Measurements from ENCODE around the gene CIART.
"Not testable (repeated sequence)": the region's sequence is repeated elsewhere in the genome, so short reads cannot be mapped to it uniquely, and the experiment has no call there.

The CIART gene

GRCh38 chr1:150281758-150282557, at the start of gene CIART:
Gene CIART (plus strand): TSS chr1:150282554. CDS start chr1:150283268, 714 bp downstream.
- DNase-seq: peak; percentile 86

GRCh38 chr1:150232921-150233320, 49.4 kb upstream of the CIART start:
- DNase-seq: not testable (repeated sequence)

GRCh38 chr1:150233359-150234308, 48.7 kb upstream of the CIART start:
- peak; percentile 27 for DNase-seq

- DNase-seq: no peak
Measured at GRCh38 chr1:150234309-150234565, 48.1 kb upstream of the CIART start.

GRCh38 chr1:150234566-150235293, 47.6 kb upstream of the CIART start:
- peak; percentile 91 for DNase-seq

- DNase-seq: peak; percentile 11
Measured at GRCh38 chr1:150235294-150235851, 47.0 kb upstream of the CIART start.

- DNase-seq: peak; percentile 98
Measured at GRCh38 chr1:150235852-150236613, 46.3 kb upstream of the CIART start, which contains the start of gene ANP32E. Gene ANP32E (minus strand): TSS chr1:150236112. CDS start chr1:150235786, 326 bp downstream.

- no peak for DNase-seq
Measured at GRCh38 chr1:150236614-150237100, 45.7 kb upstream of the CIART start.

GRCh38 chr1:150237176-150237575, 45.2 kb upstream of the CIART start:
- not testable (repeated sequence) for DNase-seq

GRCh38 chr1:150237746-150238145, 44.6 kb upstream of the CIART start:
- DNase-seq: no peak

- DNase-seq: no peak
Measured at GRCh38 chr1:150243003-150243402, 39.4 kb upstream of the CIART start.

- no peak for DNase-seq
Measured at GRCh38 chr1:150249936-150250335, 32.4 kb upstream of the CIART start.

- no peak for DNase-seq
Measured at GRCh38 chr1:150256198-150256553, 26.2 kb upstream of the CIART start.

GRCh38 chr1:150256554-150257341, 25.6 kb upstream of the CIART start:
- no peak for DNase-seq

- no peak for DNase-seq
Measured at GRCh38 chr1:150257624-150258585, 24.4 kb upstream of the CIART start, which contains the start of gene CA14. Gene CA14 (plus strand): TSS chr1:150257774. CDS start chr1:150258129, 355 bp downstream.

GRCh38 chr1:150259217-150259616, 23.1 kb upstream of the CIART start:
- DNase-seq: no peak

- no peak for DNase-seq
Measured at GRCh38 chr1:150259758-150260669, 22.3 kb upstream of the CIART start.

- DNase-seq: no peak
Measured at GRCh38 chr1:150261367-150261766, 21.0 kb upstream of the CIART start.

Measured in CD4-positive, alpha-beta T cell treated with Interleukin-4 for 4 hours (primary cell).